PC-3 (cell line): ENCODE measurements around the gene GCA.

Source experiments
- EZH2 ChIP-seq: fragments of 300-600 bp; sonication (generic); IDR thresholded peaks from one replicate; pipeline ENCODE4 v1.6.1; 2017; ENCODE audit warnings: antibody characterized with exemption, mild to moderate bottlenecking, low read length; ENCODE audit not compliant: unreplicated experiment
- EZH2phosphoT487 ChIP-seq: fragments of 300-600 bp; sonication (generic); IDR thresholded peaks from 2 replicates; pipeline ENCODE4 v1.6.1; 2018; ENCODE audit warnings: mild to moderate bottlenecking, antibody characterized with exemption, low read length, borderline replicate concordance
- TF ChIP-seq, protein P1 (sequence below): fragments of 300-600 bp; sonication (generic); conservative IDR thresholded peaks from 2 replicates; pipeline ENCODE4 v1.5.1; 2017; ENCODE audit warnings: antibody characterized with exemption, low read depth, mild to moderate bottlenecking, low read length

DNA sequence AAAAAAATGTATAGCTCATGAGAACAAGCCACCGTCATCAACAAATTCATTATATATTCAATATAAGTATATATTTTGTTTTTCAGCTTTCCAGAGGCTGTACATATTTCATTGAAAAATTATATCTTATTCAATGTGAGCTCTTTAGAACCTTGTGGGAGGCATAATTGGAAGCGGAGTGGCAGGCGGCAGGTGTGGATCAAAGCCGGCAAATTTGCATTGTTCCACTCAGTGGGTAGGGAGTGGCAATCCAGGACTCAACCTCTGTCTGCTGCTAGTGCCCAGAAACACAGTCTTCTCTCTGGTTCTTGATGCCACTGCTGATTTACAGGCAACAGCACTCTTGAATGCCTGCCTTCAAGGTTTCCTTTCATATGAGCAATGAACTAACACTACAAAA lies 46.9 kb downstream of the GCA start:
- TF ChIP-seq, protein P1, sequence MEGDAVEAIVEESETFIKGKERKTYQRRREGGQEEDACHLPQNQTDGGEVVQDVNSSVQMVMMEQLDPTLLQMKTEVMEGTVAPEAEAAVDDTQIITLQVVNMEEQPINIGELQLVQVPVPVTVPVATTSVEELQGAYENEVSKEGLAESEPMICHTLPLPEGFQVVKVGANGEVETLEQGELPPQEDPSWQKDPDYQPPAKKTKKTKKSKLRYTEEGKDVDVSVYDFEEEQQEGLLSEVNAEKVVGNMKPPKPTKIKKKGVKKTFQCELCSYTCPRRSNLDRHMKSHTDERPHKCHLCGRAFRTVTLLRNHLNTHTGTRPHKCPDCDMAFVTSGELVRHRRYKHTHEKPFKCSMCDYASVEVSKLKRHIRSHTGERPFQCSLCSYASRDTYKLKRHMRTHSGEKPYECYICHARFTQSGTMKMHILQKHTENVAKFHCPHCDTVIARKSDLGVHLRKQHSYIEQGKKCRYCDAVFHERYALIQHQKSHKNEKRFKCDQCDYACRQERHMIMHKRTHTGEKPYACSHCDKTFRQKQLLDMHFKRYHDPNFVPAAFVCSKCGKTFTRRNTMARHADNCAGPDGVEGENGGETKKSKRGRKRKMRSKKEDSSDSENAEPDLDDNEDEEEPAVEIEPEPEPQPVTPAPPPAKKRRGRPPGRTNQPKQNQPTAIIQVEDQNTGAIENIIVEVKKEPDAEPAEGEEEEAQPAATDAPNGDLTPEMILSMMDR = no peak
- TF ChIP-seq EZH2 = no peak
- TF ChIP-seq EZH2phosphoT487 = no peak
